ENCODE data around the gene ACSL5. TPM values are rescaled to one million over a fixed set of nuclear protein-coding genes. Genes with fewer than 3 reads are reported as not detected.

The ACSL5 gene
- total and polyA plus RNA-seq, 2 of the 8 experiments (the other 6 are each of a cell fraction or from before 2014, with no cell fraction given), result not detected

GRCh38 chr10:112332509-112333228 lies 41.2 kb upstream of the ACSL5 start:
- no peak overlapping the region for H3K27ac ChIP-seq (ENCODE audit: low read depth, low read length)
- no peak overlapping the region for H3K23ac ChIP-seq (ENCODE audit: insufficient read length)
- H2AFZ ChIP-seq (ENCODE audit: low read length), result no peak overlapping the region
- no peaks in the 10 kb centered on the region for H3K36me3 ChIP-seq (ENCODE audit: control insufficient read depth in 2 of 4, insufficient read depth in 4 of 4, low read length in 3 of 4)
- no peak overlapping the region for H2BK12ac ChIP-seq (ENCODE audit: low read depth, low read length)
- H3K56ac ChIP-seq (replicated peaks; ENCODE audit: insufficient read length, low read depth, low read length), result no peak overlapping the region
- DNase-seq (ENCODE audit: low read depth in 1 of 2, low spot score in 2 of 2) (no peak), FAIRE-seq (no peak)
- no peak overlapping the region for H3K9ac ChIP-seq (replicated peaks in 1 of 4; ENCODE audit: extremely low read depth in 1 of 4, low read depth in 3 of 4, low read length in 3 of 4)
- no peaks in the 10 kb centered on the region for H3K9me3 ChIP-seq (ENCODE audit: insufficient read depth in 2 of 2, low read depth in 1 of 2, low read length in 1 of 2)
- H3K27me3 ChIP-seq (replicated peaks in 1 of 4; ENCODE audit: control insufficient read depth in 3 of 4, extremely low read depth in 1 of 4, insufficient read depth in 3 of 4, low read length in 3 of 4), result no peaks in the 10 kb centered on the region
- H3K14ac ChIP-seq (ENCODE audit: insufficient read length), result no peak overlapping the region
- no peak overlapping the region for H2AK5ac ChIP-seq (ENCODE audit: low read depth, low read length)
- WGBS, 2 experiments (ENCODE audit: extremely low coverage in 1 of 2, insufficient coverage in 1 of 2, insufficient read length in 1 of 2, insufficient replicate concordance in 2 of 2, low coverage in 1 of 2, low lambda C conversion rate in 2 of 2, missing lambda C conversion rate in 1 of 2), result 83% methylated on average over 5 of the region's 5 CpGs; no CpG with 5 or more reads in 1 of the 2 experiments
- H2BK20ac ChIP-seq (ENCODE audit: low read length), result no peak overlapping the region
- H4K8ac ChIP-seq (ENCODE audit: extremely low read depth, insufficient read depth, low read length), result no peak overlapping the region
- no peak overlapping the region for H2BK15ac ChIP-seq (ENCODE audit: low read length)
- H3K79me2 ChIP-seq (ENCODE audit: control insufficient read depth in 1 of 2, insufficient read depth in 2 of 2, low read length in 2 of 2), result no peaks in the 10 kb centered on the region
- no peak overlapping the region for H4K5ac ChIP-seq (ENCODE audit: insufficient read length, low read depth, low read length)
- no peaks in the 10 kb centered on the region for H3K23me2 ChIP-seq (ENCODE audit: low read depth, low read length)
- no peak overlapping the region for H2BK120ac ChIP-seq (replicated peaks; ENCODE audit: low read depth, low read length)
- no peak overlapping the region for H3K4me2 ChIP-seq (ENCODE audit: insufficient read depth in 1 of 2, low read depth in 2 of 2, low read length in 2 of 2)
- H4K91ac ChIP-seq (replicated peaks; ENCODE audit: insufficient read length, low read length), result no peak overlapping the region
- no peak overlapping the region for H2BK5ac ChIP-seq (ENCODE audit: low read depth, low read length)
- H3K4ac ChIP-seq (replicated peaks; ENCODE audit: insufficient read length, low read depth, low read length), result no peak overlapping the region
- no peaks in the 10 kb centered on the region for H4K20me1 ChIP-seq (replicated peaks in 1 of 2; ENCODE audit: control insufficient read depth in 1 of 2, insufficient read depth in 2 of 2, low read length in 2 of 2)
- no peak overlapping the region for H3K4me3 ChIP-seq (ENCODE audit: extremely low read depth in 1 of 4, insufficient read depth in 2 of 4, low read depth in 3 of 4, low read length in 4 of 4)
- ChIA-PET CTCF (ENCODE audit: partially characterized antibody) (interaction anchor here (0.8 to 1.6 kb wide), 4 partner anchors 24 to 195 kb away, joined by 3 to 7 read pairs (median 4); no protein-coding TSS in a partner anchor), POLR2A (ENCODE audit: partially characterized antibody) (no interaction called here)
- H3K79me1 ChIP-seq (ENCODE audit: low read depth, low read length), result no peaks in the 10 kb centered on the region
- no peaks in the 10 kb centered on the region for H3K4me1 ChIP-seq (replicated peaks in 1 of 4; ENCODE audit: control insufficient read depth in 3 of 4, insufficient read depth in 4 of 4, low read length in 3 of 4)
- no peak overlapping the region for H3K18ac ChIP-seq (ENCODE audit: extremely low read depth, low read length)
- TF ChIP-seq KDM1A (IDR thresholded peaks at IDR 0.05; ENCODE audit: borderline replicate concordance, low read length), result no peak
- TF ChIP-seq ATF2 (IDR thresholded peaks at IDR 0.05; ENCODE audit: low read length), result no peak
- TF ChIP-seq YY1 (IDR thresholded peaks at IDR 0.05; ENCODE audit: low read depth, low read length), result no peak
- no peak for TF ChIP-seq KDM4A (IDR thresholded peaks at IDR 0.05; ENCODE audit: low read depth, low read length, severe bottlenecking)
- TF ChIP-seq, protein P1, sequence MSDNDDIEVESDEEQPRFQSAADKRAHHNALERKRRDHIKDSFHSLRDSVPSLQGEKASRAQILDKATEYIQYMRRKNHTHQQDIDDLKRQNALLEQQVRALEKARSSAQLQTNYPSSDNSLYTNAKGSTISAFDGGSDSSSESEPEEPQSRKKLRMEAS (IDR thresholded peaks at IDR 0.05), result no peak
- TF ChIP-seq, protein P2, sequence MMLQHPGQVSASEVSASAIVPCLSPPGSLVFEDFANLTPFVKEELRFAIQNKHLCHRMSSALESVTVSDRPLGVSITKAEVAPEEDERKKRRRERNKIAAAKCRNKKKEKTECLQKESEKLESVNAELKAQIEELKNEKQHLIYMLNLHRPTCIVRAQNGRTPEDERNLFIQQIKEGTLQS (IDR thresholded peaks at IDR 0.05; ENCODE audit: insufficient read depth, low read depth, low read length), result no peak
- no peak for TF ChIP-seq USF2 (IDR thresholded peaks at IDR 0.05; ENCODE audit: low read length)
- TF ChIP-seq, protein P3, sequence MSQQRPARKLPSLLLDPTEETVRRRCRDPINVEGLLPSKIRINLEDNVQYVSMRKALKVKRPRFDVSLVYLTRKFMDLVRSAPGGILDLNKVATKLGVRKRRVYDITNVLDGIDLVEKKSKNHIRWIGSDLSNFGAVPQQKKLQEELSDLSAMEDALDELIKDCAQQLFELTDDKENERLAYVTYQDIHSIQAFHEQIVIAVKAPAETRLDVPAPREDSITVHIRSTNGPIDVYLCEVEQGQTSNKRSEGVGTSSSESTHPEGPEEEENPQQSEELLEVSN (IDR thresholded peaks at IDR 0.05), result no peak
